HG03139 (cell line): ENCODE measurements around the gene NIT2.
"Not testable (repeated sequence)": the region's sequence is repeated elsewhere in the genome, so short reads cannot be mapped to it uniquely, and the experiment has no call there.

Source experiments
- ATAC-seq: cut with Tn5 transposase; IDR thresholded peaks from one replicate; pipeline ENCODE4 v1.9.1; 2021; ENCODE audit not compliant: unreplicated experiment

NIT2 gene

GRCh38 chr3:100336229-100336628 is 1.7 kb downstream of the NIT2 start:
- ATAC-seq = not testable (repeated sequence)

DNA sequence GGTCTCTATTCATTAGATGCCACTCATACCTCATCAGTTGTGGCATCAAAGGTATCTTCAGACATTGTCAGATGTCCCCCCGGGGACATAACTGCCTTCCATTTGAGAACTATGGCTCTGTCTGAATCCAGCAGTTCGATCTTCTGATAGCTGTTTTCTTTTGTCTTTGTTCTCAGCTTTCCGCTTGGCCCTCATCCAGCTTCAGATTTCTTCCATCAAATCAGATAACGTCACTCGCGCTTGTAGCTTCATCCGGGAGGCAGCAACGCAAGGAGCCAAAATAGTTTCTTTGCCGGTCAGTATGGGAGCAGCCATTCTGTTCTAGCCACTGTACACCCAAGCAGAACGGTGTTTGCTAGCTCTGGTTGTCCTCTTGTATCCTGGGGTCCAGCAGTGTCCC is 4.4 kb downstream of the NIT2 start:
- ATAC-seq = no peak

DNA sequence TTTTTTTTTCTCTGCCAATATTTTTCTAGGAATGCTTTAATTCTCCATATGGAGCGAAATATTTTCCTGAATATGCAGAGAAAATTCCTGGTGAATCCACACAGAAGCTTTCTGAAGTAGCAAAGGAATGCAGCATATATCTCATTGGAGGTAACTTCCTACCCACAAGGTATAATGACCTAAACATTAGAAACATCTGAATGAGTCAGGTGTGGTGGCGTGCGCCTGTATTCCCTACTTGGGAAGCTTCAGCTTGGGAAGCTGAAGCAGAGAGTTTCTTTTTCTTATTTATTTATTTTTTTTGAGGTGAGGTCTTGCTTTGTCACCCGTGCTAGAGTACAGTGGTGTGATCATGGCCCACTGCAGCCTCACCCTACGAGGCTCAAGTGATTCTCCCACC is 5.2 kb downstream of the NIT2 start:
- ATAC-seq = no peak

DNA sequence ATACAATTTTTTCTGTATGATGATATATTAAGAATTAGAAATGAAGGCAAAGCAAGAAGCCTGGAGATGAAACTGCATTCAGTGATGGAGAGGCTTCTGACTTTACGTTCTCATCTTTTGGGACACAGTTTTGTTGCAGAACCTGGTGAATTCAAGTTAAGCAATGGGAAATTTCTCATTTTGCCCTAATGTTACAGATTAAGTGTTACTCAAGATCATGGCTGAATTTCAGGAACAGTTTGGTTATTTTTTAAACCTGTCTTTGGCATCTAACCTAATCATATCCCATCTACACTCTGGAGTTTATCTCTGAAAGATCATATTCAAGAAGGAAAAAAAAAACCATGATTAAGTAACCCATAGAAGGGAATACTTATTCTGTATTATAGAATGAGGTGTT is 6.0 kb downstream of the NIT2 start:
- no peak for ATAC-seq

DNA sequence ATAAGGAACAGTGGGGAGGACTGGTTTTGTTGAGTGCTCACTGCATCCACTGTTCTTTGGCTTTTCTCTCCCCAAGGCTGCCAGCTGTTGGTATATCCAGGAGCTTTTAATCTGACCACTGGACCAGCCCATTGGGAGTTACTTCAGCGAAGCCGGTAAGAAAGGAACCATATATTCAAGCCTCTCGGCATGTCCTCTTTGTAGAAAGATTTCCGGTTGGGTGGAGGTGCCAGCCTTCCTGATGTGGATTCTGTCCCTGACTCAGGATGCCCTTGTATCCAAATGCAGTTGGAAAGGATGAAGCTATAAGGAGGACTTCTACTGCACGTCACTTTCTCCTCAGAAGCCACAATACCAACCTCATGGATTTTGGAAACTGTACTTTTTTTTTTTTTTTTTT is 14.2 kb downstream of the NIT2 start:
- ATAC-seq = no peak

DNA sequence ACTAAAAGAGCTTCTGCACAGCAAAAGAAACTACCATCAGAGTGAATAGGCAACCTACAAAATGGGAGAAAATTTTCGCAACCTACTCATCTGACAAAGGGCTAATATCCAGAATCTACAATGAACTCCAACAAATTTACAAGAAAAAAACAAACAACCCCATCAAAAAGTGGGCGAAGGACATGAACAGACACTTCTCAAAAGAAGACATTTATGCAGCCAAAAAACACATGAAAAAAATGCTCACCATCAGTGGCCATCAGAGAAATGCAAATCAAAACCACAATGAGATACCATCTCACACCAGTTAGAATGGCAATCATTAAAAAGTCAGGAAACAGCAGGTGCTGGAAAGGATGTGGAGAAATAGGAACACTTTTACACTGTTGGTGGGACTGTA is 17.2 kb downstream of the NIT2 start:
- not testable (repeated sequence) for ATAC-seq

GRCh38 chr3:100352296-100353231 is 18.0 kb downstream of the NIT2 start:
- ATAC-seq = no peak

GRCh38 chr3:100354850-100355249 is 20.3 kb downstream of the NIT2 start:
- ATAC-seq = no peak

DNA sequence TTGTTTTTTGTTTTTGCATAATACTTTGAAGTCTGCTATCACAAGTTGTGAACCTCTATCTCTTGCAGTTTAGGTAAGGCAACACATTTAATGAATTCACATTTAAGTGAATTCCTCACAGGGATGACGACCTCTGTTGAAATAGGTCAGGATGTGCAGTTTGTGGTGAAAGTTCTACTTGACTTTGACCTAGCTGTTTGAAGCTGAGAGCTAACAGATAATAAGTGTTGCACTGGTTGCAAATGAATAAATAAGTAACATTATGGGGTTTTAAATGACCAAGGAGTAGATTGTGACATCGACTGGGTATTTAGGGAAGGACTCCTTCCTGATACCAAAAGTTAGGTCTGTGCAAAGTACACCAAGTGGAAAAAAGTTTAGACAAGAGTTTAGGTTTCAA is 23.9 kb downstream of the NIT2 start:
- ATAC-seq = no peak

GRCh38 chr3:100359035-100359434 is 24.5 kb downstream of the NIT2 start:
- no peak for ATAC-seq

- no peak for ATAC-seq
Observed at GRCh38 chr3:100360757-100361496, 26.4 kb downstream of the NIT2 start.

GRCh38 chr3:100361897-100362296 is 27.3 kb downstream of the NIT2 start:
- no peak for ATAC-seq

DNA sequence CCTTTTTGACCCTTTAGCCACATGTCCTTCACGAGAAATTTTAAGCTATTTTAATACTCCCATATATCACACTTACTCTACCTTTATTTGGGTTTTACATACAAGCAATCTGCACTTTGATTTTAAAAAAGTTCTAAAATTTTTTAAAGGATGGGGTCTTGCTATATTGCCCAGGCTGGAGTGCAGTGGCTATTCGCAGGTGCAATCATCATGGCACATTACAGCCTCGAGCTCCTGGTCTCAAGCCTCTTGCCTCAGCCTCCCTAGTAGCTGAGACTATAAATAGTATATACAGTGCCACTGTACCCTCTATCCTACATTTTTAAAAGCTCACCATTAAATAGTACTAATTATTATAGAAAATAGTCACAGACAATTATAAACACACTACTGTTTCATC is 29.9 kb downstream of the NIT2 start:
- no peak for ATAC-seq

- ATAC-seq = no peak
Observed at GRCh38 chr3:100366424-100366823, 31.9 kb downstream of the NIT2 start.

GRCh38 chr3:100368441-100368840 is 33.9 kb downstream of the NIT2 start:
- no peak for ATAC-seq

GRCh38 chr3:100370756-100371155 is 36.2 kb downstream of the NIT2 start:
- ATAC-seq = no peak

- no peak for ATAC-seq
Observed at GRCh38 chr3:100374521-100374920, 40.0 kb downstream of the NIT2 start.

- ATAC-seq = no peak
Observed at GRCh38 chr3:100376301-100376700, 41.7 kb downstream of the NIT2 start.

GRCh38 chr3:100384733-100385525 is 50.4 kb downstream of the NIT2 start:
- ATAC-seq = no peak

DNA sequence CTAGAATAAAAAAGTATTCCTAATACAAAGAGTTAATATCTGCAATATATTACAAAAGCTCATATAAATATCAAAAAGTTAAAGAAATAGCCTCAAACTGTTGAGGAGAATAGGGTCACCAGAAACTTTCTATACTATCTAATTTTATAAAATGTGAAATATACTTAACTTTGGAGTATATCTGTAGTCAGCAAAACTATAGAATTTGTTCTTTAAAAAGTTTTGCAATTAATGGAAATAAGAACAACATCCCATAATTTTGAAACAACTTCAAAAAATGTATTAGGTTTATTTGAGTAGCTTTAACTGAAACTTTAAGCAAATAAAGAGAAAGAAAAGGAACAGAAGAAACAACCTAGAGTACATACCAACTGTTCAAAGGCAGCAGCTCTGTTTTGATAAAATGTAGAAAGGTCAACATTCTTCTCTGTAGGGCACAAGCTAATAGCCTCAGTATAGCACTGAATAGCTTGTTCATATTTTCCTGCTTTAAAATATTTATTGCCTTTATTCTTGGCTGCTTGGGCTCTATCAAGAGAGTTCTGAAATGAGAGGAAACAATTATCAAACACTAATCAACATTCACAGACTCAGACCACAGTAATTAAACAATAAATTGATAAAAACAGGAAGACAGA is 52.0 kb downstream of the NIT2 start:
- ATAC-seq = no peak

DNA sequence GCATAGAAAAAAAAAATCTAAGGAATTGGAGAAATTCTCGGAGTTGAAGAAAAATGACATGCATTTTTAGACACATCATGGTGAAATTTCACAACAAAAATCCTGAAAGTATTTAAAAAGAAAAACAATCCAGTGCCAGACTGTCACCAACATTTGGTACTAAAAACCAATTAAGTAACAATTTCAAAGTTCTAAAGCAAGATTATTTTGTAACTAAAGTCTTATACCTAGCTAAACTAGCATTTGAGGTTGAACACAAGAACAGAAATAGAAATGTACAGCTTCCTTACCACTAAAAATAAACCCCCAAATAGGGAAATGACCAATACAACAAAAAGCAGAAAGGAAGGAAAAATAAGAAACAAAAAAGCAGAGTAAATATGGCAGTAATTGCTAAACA is 54.5 kb downstream of the NIT2 start:
- ATAC-seq = no peak
